AG20443 (cell line): Measurements from ENCODE around the gene PCSK7.

Source experiments
- DNase-seq: peaks from one replicate; pipeline ENCODE4 v3.0.0; 2012; ENCODE audit warnings: low spot score, mixed read lengths

Gene PCSK7

GRCh38 chr11:117230999-117231841 lies 653 bp downstream of the PCSK7 start:
- DNase-seq = peak; percentile 47

GRCh38 chr11:117230286-117230961 lies 1.4 kb downstream of the PCSK7 start:
- no peak for DNase-seq

GRCh38 chr11:117229931-117230285 lies 2.0 kb downstream of the PCSK7 start:
- no peak for DNase-seq

- DNase-seq = no peak
These were observed 2.5 kb downstream of the PCSK7 start for GRCh38 chr11:117229411-117229810.

- DNase-seq = no peak
These were observed 3.8 kb downstream of the PCSK7 start for GRCh38 chr11:117228091-117228490.

- peak; percentile 75 for DNase-seq
These were observed 5.2 kb downstream of the PCSK7 start for GRCh38 chr11:117226388-117227385.

GRCh38 chr11:117225553-117226170 lies 6.2 kb downstream of the PCSK7 start:
- DNase-seq = no peak

- DNase-seq = no peak
These were observed 7.9 kb downstream of the PCSK7 start for GRCh38 chr11:117223741-117224689.

GRCh38 chr11:117222991-117223740 lies 8.7 kb downstream of the PCSK7 start:
- DNase-seq = no peak

- no peak for DNase-seq
These were observed 9.9 kb downstream of the PCSK7 start for GRCh38 chr11:117221775-117222517.

- no peak for DNase-seq
These were observed 10.7 kb downstream of the PCSK7 start for GRCh38 chr11:117220999-117221774.

- no peak for DNase-seq
These were observed 11.3 kb downstream of the PCSK7 start for GRCh38 chr11:117220568-117220967.

- no peak for DNase-seq
These were observed 11.9 kb downstream of the PCSK7 start for GRCh38 chr11:117219995-117220394.

GRCh38 chr11:117219455-117219854 lies 12.4 kb downstream of the PCSK7 start:
- DNase-seq = no peak

GRCh38 chr11:117219001-117219400 lies 12.9 kb downstream of the PCSK7 start:
- DNase-seq = no peak

- no peak for DNase-seq
These were observed 13.5 kb downstream of the PCSK7 start for GRCh38 chr11:117218133-117218915.
